ENCODE results near the gene WDFY3. TPM values are rescaled to one million over a fixed set of nuclear protein-coding genes. Genes with fewer than 3 reads are reported as not detected.

Gene WDFY3
- polyA plus RNA-seq, 1 donor (not counting 4 experiments of a cell fraction or from before 2014, with no cell fraction given) = 28.5 TPM

DNA sequence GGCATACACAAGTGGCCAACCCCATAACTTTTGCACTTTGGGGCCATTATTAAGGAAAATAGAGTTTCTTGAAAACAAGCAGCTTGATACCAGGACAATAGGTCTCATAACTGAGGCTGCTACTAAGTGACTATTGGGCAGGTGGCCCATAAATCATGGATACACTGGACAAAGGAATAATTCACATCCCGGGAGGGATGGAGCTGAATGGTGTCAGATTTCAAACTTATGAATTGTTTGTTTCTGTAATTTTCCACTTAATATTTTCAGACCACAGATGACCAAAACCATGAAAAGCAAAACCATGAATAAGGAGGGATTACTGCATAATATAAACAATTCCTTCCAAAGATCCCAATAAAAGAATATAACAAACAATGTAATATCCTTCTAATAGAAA, 114.4 kb downstream of the WDFY3 start:
- FAIRE-seq (no peak), DNase-seq (ENCODE audit: low read depth, low spot score) (no peak)
- Histone ChIP-seq H3K79me2 (ENCODE audit: control insufficient read depth, insufficient read depth, low read length) (no peaks in the 10 kb centered on the region), H2AFZ (ENCODE audit: control insufficient read depth, low read length) (no peak overlapping the region), H4K20me1 (ENCODE audit: control insufficient read depth, extremely low read depth, insufficient read depth, low read length) (no peaks in the 10 kb centered on the region), H3K9me1 (ENCODE audit: control insufficient read depth, extremely low read depth, insufficient read depth, low read length) (peaks cover 3% of the 10 kb centered on the region), H3K36me3 (ENCODE audit: control insufficient read depth in 2 of 2, extremely low read depth in 1 of 2, insufficient read depth in 2 of 2, low read length in 2 of 2) (peaks cover 3 to 5% of the 10 kb centered on the region in 2 experiments), H3K4me2 (ENCODE audit: control insufficient read depth, extremely low read depth, insufficient read depth, low read depth, low read length) (no peak overlapping the region), H3K4me1 (ENCODE audit: control insufficient read depth, extremely low read depth, insufficient read depth, low read length) (no peaks in the 10 kb centered on the region), H3K27ac (ENCODE audit: control insufficient read depth, insufficient read depth, low read length) (no peak overlapping the region), H3K9me3 (ENCODE audit: control insufficient read depth, low read depth, low read length) (no peaks in the 10 kb centered on the region), H3K4me3 (ENCODE audit: control insufficient read depth in 2 of 3, extremely low read depth in 1 of 3, insufficient read depth in 2 of 3, low read depth in 1 of 3, low read length in 3 of 3) (no peak overlapping the region), H3K9ac (ENCODE audit: control insufficient read depth, extremely low read depth, insufficient read depth, low read length) (no peak overlapping the region), H3K27me3 (ENCODE audit: control insufficient read depth, extremely low read depth, insufficient read depth, low read length) (no peaks in the 10 kb centered on the region)
- dilution Hi-C loops (cut with MboI; ENCODE audit: extremely low pct_ligation_motif_present, low sequenced_read_pairs) = no loop called here
- no peak for TF ChIP-seq EZH2 (IDR thresholded peaks at IDR 0.05; ENCODE audit: low read length)
- TF ChIP-seq, protein P1, sequence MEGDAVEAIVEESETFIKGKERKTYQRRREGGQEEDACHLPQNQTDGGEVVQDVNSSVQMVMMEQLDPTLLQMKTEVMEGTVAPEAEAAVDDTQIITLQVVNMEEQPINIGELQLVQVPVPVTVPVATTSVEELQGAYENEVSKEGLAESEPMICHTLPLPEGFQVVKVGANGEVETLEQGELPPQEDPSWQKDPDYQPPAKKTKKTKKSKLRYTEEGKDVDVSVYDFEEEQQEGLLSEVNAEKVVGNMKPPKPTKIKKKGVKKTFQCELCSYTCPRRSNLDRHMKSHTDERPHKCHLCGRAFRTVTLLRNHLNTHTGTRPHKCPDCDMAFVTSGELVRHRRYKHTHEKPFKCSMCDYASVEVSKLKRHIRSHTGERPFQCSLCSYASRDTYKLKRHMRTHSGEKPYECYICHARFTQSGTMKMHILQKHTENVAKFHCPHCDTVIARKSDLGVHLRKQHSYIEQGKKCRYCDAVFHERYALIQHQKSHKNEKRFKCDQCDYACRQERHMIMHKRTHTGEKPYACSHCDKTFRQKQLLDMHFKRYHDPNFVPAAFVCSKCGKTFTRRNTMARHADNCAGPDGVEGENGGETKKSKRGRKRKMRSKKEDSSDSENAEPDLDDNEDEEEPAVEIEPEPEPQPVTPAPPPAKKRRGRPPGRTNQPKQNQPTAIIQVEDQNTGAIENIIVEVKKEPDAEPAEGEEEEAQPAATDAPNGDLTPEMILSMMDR (optimal IDR thresholded peaks at IDR 0.05 in 1 of 3, IDR thresholded peaks at IDR 0.05 in 1 of 3, conservative IDR thresholded peaks at IDR 0.05 in 1 of 3; ENCODE audit: extremely low read depth in 1 of 3, insufficient read depth in 2 of 3, low read length in 3 of 3) = no peak

DNA sequence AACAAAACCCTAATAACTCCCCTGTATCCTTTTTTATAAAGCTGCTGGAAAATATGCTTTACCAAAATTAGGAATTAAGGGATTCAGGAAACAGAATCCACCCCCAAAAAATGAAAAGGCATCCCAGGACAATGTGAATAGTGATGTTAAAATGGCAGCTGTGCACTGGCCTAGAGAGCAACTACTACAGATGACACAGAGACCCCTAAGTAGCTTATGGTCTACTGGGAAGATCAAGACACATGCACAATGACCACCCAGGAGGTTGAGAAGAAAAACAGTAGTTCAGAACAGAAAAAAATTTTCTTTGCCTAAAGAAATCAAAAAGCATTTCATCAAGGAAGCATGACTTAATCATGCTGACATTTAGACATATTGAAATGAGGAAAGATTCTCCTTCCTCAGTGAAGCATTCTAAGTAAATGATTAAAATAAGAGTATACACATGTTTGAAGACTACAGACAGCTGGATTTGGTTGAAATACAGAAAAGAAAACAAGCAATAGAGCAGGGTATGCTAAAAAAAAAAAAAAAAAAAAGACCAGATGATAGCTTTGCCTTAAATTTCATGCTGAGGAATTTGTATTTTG, 117.3 kb downstream of the WDFY3 start:
- H3K79me2 ChIP-seq (ENCODE audit: control insufficient read depth, insufficient read depth, low read length) = no peaks in the 10 kb centered on the region
- FAIRE-seq (no peak), DNase-seq (ENCODE audit: low read depth, low spot score) (no peak)

More for the DNA sequence above, 117.3 kb downstream of the WDFY3 start:
- TF ChIP-seq EZH2 (IDR thresholded peaks at IDR 0.05; ENCODE audit: low read length) = no peak
- TF ChIP-seq, protein P1 (optimal IDR thresholded peaks at IDR 0.05 in 1 of 3, IDR thresholded peaks at IDR 0.05 in 1 of 3, conservative IDR thresholded peaks at IDR 0.05 in 1 of 3; ENCODE audit: extremely low read depth in 1 of 3, insufficient read depth in 2 of 3, low read length in 3 of 3) = no peak
- Histone ChIP-seq H3K9me3 (ENCODE audit: control insufficient read depth, low read depth, low read length) (no peaks in the 10 kb centered on the region), H3K36me3 (ENCODE audit: control insufficient read depth in 2 of 2, extremely low read depth in 1 of 2, insufficient read depth in 2 of 2, low read length in 2 of 2) (peaks cover 8 to 9% of the 10 kb centered on the region in 2 experiments), H3K4me2 (ENCODE audit: control insufficient read depth, extremely low read depth, insufficient read depth, low read depth, low read length) (no peak overlapping the region), H3K4me3 (ENCODE audit: control insufficient read depth in 2 of 3, extremely low read depth in 1 of 3, insufficient read depth in 2 of 3, low read depth in 1 of 3, low read length in 3 of 3) (no peak overlapping the region), H3K9me1 (ENCODE audit: control insufficient read depth, extremely low read depth, insufficient read depth, low read length) (no peaks in the 10 kb centered on the region), H2AFZ (ENCODE audit: control insufficient read depth, low read length) (no peak overlapping the region), H3K27me3 (ENCODE audit: control insufficient read depth, extremely low read depth, insufficient read depth, low read length) (no peaks in the 10 kb centered on the region), H4K20me1 (ENCODE audit: control insufficient read depth, extremely low read depth, insufficient read depth, low read length) (no peaks in the 10 kb centered on the region), H3K4me1 (ENCODE audit: control insufficient read depth, extremely low read depth, insufficient read depth, low read length) (no peaks in the 10 kb centered on the region), H3K27ac (ENCODE audit: control insufficient read depth, insufficient read depth, low read length) (no peak overlapping the region), H3K9ac (ENCODE audit: control insufficient read depth, extremely low read depth, insufficient read depth, low read length) (no peak overlapping the region)
- dilution Hi-C loops (cut with MboI; ENCODE audit: extremely low pct_ligation_motif_present, low sequenced_read_pairs) = no loop called here
